CD4-positive, alpha-beta T cell treated with Interleukin-1 beta for 1 hour (primary cell): ENCODE results near the gene ASTN2.

Source experiments
- DNase-seq, 2 donors: peaks; one replicate each; pipeline ENCODE4 v3.0.0-alpha.2; 2020 to 2022

Gene ASTN2

DNA sequence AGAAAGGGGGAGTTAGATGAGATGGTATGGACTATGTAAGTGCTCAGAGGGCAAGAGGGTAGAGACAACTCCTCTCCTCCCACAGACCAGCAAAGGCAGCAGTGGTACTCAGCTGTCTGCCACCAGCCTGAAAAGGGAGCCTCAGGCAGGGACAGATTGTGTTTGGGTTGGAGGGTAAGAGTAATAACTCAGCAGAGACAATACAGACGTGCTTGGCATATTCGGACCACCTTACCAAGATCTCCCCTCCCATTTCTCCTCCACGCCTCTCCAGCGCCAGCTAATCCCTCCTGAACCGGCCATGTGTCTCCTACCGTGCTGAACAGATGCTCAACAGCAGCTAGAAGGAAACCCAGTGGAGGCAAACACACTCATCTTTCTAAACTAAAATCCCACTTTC, 180.8 kb downstream of the ASTN2 start:
- no peak for DNase-seq

DNA sequence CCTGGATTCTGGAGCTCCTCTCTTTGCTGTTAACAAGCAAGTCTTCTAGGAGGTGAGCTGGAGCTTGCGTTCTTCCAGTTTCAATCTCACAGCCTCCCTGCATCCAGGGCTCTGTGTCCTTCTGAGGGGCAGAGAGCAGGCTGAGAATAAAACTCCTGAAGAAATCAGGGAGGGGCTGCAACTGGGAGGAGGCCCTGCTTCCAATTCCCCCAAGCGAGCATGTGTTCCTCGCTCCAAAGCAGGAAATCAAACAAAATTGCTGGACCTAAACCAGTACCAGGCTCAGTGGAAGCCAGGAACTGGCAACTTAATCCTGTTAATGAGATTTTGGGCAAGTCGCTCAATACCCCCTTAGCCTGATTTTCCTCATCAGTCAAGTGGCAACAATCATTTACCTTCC, 181.8 kb downstream of the ASTN2 start:
- no peak for DNase-seq

DNA sequence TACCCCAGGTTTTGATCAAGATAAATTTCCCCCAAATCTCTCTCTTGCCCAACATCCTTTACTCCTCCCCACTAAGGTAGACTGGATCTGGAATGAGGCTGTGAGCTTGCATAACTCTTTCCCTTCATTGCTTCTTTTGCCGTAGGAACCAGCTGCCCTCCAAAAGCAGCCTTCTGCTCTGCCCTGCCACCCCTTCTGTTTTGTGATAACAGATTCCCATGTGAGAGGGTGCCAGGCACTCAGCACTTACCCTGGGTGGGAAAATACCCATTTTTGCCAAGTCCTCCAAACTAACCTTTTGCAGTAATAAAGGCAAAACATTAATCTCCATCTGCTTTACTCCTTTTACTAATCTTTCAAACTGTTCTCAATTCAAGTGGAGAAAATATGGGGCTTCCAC, 182.6 kb downstream of the ASTN2 start:
- DNase-seq: no peak

DNA sequence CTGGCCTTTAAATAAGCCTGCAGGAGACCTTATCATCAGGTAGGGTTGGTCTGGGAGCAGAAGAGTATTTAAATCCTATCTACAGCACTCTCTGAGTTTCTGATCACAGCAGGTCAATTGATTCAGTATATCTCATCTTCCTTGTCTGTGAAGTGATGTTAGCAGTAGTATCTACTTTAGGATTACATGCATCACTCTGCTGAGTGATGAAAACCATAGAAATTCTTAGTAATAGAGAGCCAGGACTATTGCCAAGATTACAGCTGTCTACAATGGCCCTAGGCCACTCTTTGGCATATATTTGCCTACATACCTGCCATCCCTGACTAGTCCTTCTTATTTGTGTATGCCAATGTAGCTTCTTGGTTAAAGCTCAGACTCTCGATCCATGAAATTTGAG, 183.8 kb downstream of the ASTN2 start:
- no peak for DNase-seq

DNA sequence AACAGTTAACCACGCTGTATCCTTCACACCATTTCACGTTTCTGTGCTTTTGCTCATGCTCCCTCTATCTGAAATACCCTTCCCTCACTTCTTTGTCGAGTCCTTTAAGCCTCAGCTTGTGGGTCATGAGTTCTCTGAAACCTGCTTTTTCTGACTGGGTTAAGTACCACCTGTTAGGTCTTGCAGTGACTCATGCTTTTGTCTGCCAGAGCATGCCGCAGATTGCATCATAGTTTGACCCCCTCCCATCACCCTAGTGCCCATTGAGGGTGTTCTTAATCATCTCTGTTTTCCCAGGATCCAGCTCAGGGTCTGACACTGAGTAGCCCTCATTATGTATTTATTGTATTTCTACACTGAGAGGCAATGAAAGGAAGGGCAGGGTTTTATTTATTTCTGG, 190.2 kb downstream of the ASTN2 start:
- DNase-seq: no peak

DNA sequence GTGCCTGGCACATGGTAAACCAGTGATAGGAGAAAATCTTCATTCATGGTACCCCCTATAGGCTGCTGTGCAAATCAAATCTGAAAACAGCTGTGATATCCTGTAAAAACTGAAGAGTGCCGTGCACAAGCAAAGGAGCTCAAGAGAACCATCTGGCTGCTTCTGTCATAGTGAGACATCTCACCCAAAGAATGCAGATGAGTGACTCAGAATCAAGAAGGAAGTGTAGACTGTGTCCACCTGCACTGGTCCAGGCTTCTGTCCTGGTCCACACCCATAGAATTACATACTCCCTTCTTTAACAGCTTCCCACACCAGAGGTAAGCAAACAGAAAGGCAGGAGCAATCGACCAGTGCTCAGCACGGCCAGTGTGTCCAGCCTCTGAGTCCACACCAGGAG, 195.9 kb downstream of the ASTN2 start:
- no peak for DNase-seq

DNA sequence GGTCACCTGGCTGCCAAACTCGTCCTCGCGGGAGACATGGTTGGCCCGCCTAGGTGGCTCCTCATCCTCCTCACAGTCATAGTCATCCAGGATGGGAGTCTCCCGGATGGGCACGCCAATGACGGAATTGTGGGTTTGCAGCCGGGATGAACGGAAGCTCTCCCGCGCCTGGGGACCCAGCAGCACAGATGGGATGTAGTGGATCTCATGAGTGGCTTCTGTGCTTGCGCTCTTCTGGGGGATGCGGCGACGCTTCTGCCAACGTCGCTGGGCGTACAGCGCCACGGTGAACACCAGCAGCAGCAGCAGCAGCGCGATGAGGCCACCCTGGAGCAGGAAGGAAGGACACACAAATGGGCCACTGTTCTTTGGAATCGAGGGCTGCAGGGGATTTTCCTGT, 200.4 kb downstream of the ASTN2 start:
- DNase-seq: no peak

DNA sequence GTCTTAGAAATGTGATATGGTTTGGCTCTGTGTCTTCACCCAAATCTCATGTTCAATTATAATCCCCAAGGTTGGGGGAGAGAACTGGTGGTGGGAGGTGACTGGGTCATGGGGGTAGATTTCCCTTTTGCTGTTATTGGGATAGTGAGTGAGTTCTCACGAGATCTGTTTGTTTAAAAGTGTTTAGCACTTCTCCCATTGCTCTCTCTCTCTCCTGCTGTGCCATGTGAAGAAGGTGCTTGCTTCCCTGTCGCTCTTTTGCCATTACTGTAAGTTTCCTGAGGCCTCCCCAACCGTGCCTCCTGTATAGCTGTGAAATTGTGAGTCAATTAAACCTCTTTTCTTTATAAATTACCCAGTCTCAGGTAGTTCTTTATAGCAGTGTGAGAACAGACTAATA, 203.6 kb downstream of the ASTN2 start:
- no peak for DNase-seq

DNA sequence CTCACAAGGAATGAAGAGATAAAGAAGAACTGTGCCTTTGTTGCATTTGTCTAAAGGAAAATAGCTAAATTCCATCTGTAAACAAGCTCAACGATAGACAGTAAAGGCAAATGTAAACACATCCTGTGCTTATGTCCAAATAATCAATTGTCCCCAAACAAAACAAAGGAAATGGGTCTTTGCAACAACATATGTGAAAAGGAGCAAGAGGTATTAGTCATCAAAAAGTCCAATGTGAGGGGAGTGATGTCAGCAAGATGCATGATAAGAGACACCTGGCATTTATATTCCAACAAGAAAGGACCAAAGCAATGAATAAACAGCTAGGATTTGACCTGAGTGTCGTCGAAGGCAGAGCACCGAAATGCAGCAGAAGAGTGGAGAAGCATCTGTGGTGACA, 209.1 kb downstream of the ASTN2 start:
- DNase-seq: no peak

DNA sequence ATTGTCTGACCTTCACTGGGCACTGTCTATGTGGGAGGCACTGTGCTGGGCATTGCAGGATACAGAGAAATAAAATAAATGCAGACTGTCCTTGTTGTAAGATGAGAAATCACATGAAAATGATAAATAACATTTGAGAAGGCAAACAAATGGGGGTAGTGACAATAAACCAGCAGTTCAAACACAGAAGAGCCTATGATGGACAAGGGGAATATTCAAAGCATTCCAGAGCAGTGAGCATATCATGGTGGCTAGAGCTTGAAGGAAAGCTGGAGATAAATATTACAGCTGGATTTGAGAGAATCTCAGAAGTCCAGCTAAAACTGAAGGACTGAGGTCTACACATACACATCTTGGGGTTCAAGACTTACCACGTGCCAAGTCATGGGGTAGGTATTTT, 209.9 kb downstream of the ASTN2 start:
- DNase-seq: no peak

DNA sequence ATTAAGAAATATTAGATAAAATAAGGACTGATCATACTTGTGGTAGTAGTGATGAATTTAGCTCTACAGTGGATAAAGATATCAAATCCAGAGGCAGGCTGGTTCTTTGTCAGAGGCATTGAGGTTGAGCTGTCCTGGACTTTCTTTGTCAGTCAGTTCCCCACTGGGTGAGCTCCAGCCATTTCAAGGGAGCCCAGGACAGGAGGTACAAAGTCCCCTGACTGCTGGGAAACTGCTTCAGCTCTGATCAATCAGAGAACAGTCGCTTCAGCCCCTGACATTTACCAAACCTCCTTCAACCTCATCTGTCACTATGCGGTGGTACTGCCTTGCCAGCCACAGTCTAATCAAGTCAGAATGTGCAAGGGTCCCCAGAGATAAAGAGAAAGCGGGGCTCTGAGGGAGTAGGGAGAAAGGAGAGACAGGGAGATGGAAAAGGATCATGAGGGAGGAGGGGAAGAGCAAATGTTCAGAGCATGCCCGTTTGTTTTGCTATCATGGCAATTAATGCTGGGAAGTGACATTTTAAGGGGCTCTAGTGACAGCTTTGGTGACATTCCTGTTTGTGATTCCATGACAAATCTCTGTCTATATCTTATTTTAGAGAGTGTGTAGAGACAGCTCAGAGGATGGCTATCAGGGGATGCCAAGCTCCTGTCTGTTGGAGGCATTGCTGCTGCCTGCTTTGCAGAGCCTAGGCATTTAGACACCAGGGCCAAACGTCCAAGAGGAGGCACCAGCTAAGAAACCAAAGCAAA, 223.2 kb downstream of the ASTN2 start:
- no peak for DNase-seq

DNA sequence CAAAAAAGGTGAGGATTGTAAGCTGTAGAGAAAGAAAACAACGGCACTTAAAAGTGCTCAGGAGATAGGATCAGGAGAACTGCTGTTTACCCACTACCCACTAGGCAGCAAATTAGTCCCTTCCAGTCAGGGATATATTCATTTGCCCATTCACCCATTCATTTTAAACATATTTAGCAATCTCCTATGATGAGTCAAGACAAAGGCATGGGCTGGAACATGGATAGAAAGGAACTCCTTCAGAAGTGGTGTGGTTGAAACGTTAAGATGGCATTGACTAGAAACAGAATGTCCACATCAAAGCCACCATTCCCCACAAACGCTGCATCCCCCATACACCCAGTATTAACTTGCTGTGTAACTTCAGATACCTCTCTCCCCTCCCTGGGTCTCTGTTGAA, 225.7 kb downstream of the ASTN2 start:
- DNase-seq: no peak

DNA sequence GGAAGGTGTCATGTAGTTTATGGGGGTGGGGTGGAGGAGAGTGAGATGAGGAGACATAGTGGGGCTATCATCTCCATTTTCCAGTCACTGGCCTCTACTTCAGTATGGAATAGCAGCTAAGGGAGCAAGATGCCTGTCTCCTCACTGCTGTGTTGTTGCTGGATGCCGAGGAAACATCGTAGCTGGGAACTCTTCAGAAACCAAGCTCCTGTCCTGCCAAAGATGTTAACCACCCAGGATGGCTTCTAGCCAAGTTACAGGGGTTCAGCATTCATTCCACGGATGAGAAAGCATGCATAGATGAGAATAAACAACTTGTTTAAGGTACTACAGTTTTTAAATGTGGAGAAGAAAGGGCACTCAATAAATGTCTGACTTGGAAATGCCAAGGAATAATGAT, 226.5 kb downstream of the ASTN2 start:
- DNase-seq: no peak

DNA sequence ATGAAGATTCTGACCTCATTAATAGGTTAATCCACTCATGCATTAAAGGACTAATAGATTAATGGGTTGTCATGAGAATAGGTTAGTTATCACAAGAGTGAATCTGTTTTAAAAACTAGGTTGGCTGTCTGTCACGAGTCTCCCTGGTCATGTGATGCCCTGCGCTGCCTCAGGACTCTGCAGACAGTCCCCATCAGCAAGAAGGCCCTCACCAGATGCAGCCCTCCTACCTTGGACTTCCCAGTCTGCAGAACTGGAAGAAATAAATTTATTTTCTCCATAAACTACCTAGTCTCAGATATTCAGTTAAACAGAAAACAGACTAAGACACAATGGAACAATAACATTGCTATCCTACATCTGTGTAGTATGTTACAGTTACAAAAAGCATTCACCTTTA, 227.4 kb downstream of the ASTN2 start:
- no peak for DNase-seq

DNA sequence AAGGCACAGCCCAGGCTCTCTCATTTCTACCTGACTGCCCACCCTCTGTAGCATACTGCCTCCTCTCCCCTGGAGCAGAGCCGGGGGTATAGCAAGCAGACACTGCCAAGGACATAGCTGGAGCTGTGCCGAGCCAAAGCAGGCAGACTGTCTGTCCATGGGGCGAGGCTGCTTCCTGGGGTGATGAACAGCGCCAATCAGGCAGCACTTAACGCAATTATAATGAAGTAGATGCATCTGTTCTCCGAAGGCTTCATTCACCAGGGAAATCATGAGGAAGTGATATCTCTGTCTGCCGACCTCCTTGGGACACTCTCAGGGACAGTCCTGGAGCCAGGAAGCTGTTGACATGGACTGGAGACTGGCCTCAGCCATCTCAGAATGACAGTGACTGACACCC, 230.7 kb downstream of the ASTN2 start:
- no peak for DNase-seq

DNA sequence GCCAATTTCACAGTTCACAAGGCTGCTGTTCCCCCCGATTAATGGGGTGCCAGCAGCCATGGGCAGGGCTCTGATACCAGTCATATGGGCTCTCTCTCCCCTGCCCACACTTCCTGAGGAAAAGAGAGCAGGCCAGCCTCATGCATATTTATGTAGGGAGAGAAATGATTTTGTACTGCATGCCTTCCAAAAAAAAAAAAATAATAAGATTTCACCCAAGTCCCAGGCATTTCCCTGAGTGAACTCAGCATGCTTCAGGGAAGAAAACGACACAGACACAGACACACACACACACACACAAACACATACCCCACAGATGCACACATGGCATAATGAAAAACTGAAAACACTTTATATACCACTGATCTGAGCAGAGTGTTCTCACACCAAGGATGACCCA, 232.8 kb downstream of the ASTN2 start:
- no peak for DNase-seq

DNA sequence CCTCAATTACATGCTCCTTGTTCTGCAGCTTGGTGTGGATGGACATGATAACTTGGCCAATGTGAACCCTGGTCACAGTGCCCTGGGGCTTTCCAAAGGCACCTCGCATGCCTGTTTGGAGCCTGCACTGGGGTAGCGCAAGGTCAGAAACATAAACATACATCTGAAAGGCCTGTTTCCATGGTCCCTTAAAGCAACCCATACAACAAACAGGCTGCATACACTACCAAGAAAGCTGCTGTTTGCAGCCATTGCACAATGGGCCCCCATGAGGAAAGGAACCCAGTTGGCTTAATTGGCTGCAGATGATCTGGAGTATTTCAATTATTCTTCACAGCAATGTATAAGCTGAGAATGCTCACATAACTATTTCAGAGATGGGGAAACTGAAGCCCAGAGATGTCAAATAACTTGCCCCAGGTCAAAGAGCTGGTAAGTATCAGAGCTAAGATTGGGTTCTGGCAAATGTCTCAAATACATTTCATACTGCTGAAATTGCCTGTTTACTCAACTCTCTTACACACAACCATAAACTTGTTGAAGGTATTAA, 233.9 kb downstream of the ASTN2 start:
- no peak for DNase-seq

DNA sequence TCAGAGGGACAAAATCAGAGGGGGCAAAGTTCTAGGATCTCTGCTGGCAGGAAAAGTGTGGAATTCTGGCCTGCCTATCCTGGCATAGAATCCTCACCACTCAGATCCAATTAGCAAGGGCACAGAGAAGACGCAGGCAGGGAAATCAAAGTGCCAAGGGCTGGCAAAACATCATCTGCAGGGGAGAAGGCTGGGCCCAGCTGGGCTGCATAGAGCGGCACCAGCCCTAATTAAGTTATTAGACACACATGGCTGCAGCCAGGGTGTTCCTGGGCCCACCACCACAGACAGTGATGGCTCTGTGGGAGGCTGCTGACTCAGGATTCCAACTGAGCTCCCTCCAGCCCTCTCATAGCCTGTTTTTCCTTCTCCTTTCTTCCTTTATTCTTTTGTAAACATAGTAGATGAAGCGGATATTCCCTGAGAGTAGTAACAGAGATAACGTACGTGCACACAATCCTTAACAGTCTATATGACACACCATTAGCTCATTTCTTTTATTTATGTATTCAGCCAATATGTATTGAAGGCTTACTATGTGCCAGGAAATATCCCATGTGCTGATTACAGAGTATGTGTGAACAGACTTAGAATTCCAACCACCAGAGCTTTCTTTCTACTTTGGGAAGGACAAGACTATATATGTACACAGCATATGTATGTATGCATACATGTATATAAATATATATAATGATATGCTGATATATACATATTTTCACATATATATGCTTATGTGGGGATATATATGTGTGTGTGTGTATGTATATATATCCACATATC, 236.1 kb downstream of the ASTN2 start:
- DNase-seq: no peak

DNA sequence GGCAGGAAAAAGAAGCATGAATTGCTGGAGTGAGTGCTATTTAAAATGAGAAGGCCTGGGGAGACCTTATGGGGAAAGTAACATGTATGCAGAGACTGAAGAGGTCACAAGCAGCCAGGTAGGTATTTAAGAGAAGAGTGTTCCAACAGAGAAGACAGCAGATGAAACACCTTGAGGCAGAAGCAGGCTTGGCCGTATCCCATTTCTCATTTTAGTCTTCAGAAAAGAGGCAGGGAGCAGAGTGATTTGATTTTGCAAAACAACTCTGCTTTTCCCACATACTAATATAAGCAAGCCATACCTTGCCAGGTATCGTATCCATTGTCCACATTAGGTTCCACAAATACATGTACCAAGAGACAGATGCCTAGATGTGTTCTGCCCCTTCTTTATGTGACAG, 244.3 kb downstream of the ASTN2 start:
- DNase-seq: no peak

DNA sequence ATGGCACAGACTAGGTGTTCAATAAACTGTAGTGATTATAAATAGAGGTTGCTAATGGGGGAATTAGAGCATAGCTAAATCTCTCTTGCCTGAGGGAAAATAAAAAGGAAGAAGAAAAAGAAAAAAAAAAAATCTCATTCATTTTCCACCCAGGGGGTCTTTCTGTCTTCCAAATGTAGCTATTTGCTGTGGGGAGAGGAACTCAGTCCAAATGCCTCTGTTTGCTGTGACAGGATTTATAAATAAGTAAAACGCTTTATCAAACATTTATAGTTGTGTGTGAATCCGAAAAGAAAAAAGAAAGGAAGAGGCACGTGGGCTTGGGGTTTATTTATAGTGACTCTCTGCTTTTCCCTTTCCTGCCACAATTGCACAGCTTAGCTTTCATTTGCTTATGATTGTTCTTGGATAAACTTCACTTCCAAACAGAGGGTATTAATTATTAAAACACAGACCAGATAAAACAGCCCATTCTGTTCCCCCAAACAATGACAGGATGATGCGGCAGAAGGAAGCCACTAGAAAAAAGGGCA, 245.7 kb downstream of the ASTN2 start:
- DNase-seq: no peak

DNA sequence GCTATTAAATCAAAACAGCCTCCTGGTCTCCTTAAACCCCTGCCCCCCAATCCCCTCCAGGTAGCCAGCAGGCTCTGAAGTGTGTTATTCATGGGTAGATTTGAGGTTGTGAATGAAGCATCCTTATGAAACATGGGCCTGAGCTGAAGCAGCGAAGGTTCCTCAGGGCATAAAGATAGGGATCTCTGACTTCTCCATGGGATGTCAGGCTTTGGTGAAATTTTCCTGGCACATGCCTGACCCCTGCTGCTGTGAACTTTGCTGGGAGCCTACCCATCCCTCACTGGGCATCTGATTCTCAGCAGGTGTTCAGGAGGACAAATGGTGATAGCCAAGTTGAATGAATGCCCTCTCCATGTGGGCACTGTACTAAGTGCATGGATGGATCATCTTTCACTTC, 250.3 kb downstream of the ASTN2 start:
- DNase-seq: no peak

DNA sequence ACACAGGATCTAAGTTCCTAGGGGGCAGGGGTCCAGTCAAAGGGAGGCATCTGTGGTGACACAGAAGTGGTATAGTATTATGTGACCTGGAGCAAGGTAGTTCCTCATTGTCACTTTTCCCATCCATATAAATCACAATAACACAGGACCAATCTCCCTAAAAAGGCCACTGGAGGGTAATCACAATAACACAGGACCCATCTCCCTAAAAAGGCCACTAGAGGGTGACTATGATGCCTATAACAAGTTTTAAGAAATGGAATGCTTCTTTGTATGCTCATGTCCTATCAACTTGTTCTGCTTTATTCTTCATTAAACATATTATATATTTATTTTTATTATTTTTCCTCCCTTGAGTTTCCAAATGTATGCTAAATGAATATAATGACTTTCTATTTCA, 254.6 kb downstream of the ASTN2 start:
- no peak for DNase-seq

DNA sequence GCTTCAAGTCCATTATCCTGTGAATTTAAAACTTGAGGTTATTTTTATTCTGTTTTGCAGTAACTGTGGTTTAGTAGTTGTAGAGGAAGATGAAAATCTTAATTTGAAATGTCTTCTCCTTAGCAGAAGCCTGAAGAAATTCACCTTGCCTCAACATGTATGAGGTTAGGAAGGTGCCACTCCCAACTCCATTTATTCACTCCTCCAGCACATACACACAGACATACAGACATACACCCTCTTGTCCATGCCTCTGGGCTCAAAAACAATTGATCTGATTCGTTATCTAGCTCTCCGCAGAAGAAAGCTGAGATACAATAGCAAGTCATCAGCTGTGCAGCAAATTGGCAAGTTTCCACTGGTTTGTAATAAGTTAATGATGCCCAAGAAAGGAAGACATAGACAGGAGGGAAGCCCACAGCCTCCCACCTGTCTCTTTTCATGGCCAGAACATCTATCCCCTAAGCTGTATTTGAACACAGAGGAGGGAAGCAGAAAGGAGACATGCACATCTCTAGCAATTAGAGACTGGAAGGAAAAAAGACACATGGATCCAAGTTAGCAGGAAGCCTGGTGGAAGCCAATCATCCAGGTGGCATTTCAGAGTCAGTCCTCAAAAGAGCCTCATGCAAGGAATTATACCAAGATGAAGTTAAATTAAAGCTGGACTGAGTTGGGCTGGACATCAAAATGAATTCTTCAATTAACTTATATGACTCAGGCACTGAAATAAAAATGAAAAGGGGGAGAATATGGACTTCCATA, 257.9 kb downstream of the ASTN2 start:
- DNase-seq: no peak
